Measurements from ENCODE around the gene PDE10A. TPM values are rescaled to one million over a fixed set of nuclear protein-coding genes. Genes with fewer than 3 reads are reported as not detected.

PDE10A gene
- total and polyA plus RNA-seq, 2 of the 8 experiments (the other 6 are each of a cell fraction or from before 2014, with no cell fraction given), result 1.1 to 2.4 TPM

- TF ChIP-seq CHD7 (IDR thresholded peaks at IDR 0.05; ENCODE audit: insufficient replicate concordance, low read length), result no peak
- TF ChIP-seq CBX8 (IDR thresholded peaks at IDR 0.05; ENCODE audit: borderline replicate concordance, low read depth, low read length), result no peak
- no peak for TF ChIP-seq SP2 (IDR thresholded peaks at IDR 0.05; ENCODE audit: low read length)
- TF ChIP-seq SIN3A (conservative IDR thresholded peaks at IDR 0.05 in 1 of 2, IDR thresholded peaks at IDR 0.05 in 1 of 2; ENCODE audit: low read depth in 1 of 2, low read length in 2 of 2), result no peak
- no peak for TF ChIP-seq POLR2A (IDR thresholded peaks at IDR 0.05; ENCODE audit: control extremely low read depth in 1 of 2, low read depth in 2 of 2, low read length in 2 of 2)
- TF ChIP-seq, protein P1, sequence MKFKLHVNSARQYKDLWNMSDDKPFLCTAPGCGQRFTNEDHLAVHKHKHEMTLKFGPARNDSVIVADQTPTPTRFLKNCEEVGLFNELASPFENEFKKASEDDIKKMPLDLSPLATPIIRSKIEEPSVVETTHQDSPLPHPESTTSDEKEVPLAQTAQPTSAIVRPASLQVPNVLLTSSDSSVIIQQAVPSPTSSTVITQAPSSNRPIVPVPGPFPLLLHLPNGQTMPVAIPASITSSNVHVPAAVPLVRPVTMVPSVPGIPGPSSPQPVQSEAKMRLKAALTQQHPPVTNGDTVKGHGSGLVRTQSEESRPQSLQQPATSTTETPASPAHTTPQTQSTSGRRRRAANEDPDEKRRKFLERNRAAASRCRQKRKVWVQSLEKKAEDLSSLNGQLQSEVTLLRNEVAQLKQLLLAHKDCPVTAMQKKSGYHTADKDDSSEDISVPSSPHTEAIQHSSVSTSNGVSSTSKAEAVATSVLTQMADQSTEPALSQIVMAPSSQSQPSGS (IDR thresholded peaks at IDR 0.05; ENCODE audit: low read length), result no peak
- TF ChIP-seq GABPA (IDR thresholded peaks at IDR 0.05; ENCODE audit: borderline replicate concordance, insufficient read depth, low read length), result no peak
- TF ChIP-seq RXRA (IDR thresholded peaks at IDR 0.05; ENCODE audit: insufficient read depth, low read depth, low read length), result no peak
These were observed 27.1 kb downstream of the PDE10A start (continued) for GRCh38 chr6:165635965-165636364.
